Measurements from ENCODE around the gene SLC16A2. TPM values are rescaled to one million over a fixed set of nuclear protein-coding genes. Genes with fewer than 3 reads are reported as not detected.
A peak's percentile ranks its signal among the peaks of the same experiment; 100 is the strongest.

The SLC16A2 gene
- total and polyA plus RNA-seq, 8 donors: 16.4 to 29.6 (median 23.8) TPM

GRCh38 chrX:74419864-74420195 lies 1.5 kb upstream of the SLC16A2 start:
- Histone ChIP-seq H3K4me3 (peak overlapping the region; percentile 29 to 43), H3K27me3 (peaks cover 0 to 42% of the 10 kb centered on the region in 2 donors), H3K9me3 (no peaks in the 10 kb centered on the region), H3K27ac (no peak overlapping the region), H3K36me3 (no peaks in the 10 kb centered on the region), H3K4me1 (no peaks in the 10 kb centered on the region)
- peak in 1 of 4 donors; percentile 32 for DNase-seq
- peak; percentile 2 for ATAC-seq
- intact Hi-C loops (cut with DNase I): no loop called here
- no peak for TF ChIP-seq CTCF (IDR thresholded peaks at IDR 0.05)

- peak overlapping the region; percentile 78 to 85 for H3K27ac ChIP-seq
- no peaks in the 10 kb centered on the region for H3K4me1 ChIP-seq
- peaks cover 0 to 42% of the 10 kb centered on the region in 2 donors for H3K27me3 ChIP-seq
- H3K36me3 ChIP-seq: no peaks in the 10 kb centered on the region
- DNase-seq: peak; percentile 64 to 80 (median 74)
- H3K9me3 ChIP-seq: no peaks in the 10 kb centered on the region
- peak; percentile 86 for ATAC-seq
- H3K4me3 ChIP-seq: peak overlapping the region; percentile 29 to 43
- TF ChIP-seq CTCF (IDR thresholded peaks at IDR 0.05): no peak
- intact Hi-C loops (cut with DNase I): no loop called here
Observed at GRCh38 chrX:74420196-74421035, 877 bp upstream of the SLC16A2 start.

GRCh38 chrX:74421740-74422352 lies 553 bp downstream of the SLC16A2 start:
- peaks cover 0 to 42% of the 10 kb centered on the region in 2 donors for H3K27me3 ChIP-seq
- no peak for TF ChIP-seq CTCF (IDR thresholded peaks at IDR 0.05)
- ATAC-seq: peak; percentile 0
- no peaks in the 10 kb centered on the region for H3K36me3 ChIP-seq
- DNase-seq: no peak
- H3K27ac ChIP-seq: no peak overlapping the region
- peak overlapping the region; percentile 29 to 43 for H3K4me3 ChIP-seq
- no peaks in the 10 kb centered on the region for H3K4me1 ChIP-seq
- H3K9me3 ChIP-seq: no peaks in the 10 kb centered on the region
- intact Hi-C loops (cut with DNase I): no loop called here

- Histone ChIP-seq H3K27ac (no peak overlapping the region), H3K4me3 (peak overlapping the region; percentile 29 to 43), H3K4me1 (no peaks in the 10 kb centered on the region), H3K36me3 (no peaks in the 10 kb centered on the region), H3K27me3 (peaks cover 0 to 42% of the 10 kb centered on the region in 2 donors), H3K9me3 (no peaks in the 10 kb centered on the region)
- ATAC-seq: peak; percentile 55
- TF ChIP-seq CTCF (IDR thresholded peaks at IDR 0.05): no peak
- intact Hi-C loops (cut with DNase I): no loop called here
- peak; percentile 45 to 81 (median 65) for DNase-seq
Observed at GRCh38 chrX:74422576-74423288, 1.4 kb downstream of the SLC16A2 start.
